ENCODE results near the gene COX7A1. TPM values are rescaled to one million over a fixed set of nuclear protein-coding genes. Genes with fewer than 3 reads are reported as not detected.
A peak's percentile ranks its signal among the peaks of the same experiment; 100 is the strongest.
"Not testable (repeated sequence)": the region's sequence is repeated elsewhere in the genome, so short reads cannot be mapped to it uniquely, and the experiment has no call there.

Gene COX7A1
- total and polyA plus RNA-seq, 2 experiments from 2014 or later = 6.5 TPM; not detected in 1

GRCh38 chr19:36182612-36183244 lies 30.5 kb upstream of the COX7A1 start:
- no peaks in the 10 kb centered on the region for H3K27me3 ChIP-seq
- no peaks in the 10 kb centered on the region for H3K4me1 ChIP-seq (ENCODE audit: low read depth)
- H3K9me3 ChIP-seq (ENCODE audit: low read depth) = no peaks in the 10 kb centered on the region
- peak; percentile 3 to 33 for DNase-seq (ENCODE audit: low read depth in 1 of 2, low spot score in 1 of 2)
- no peak overlapping the region for H3K4me3 ChIP-seq
- TF ChIP-seq CTCF (IDR thresholded peaks at IDR 0.05; ENCODE audit: low read depth, low read length) = no peak
- peak overlapping the region; percentile 83 for H3K27ac ChIP-seq
- no peaks in the 10 kb centered on the region for H3K36me3 ChIP-seq

GRCh38 chr19:36179077-36179476 lies 26.8 kb upstream of the COX7A1 start:
- H3K4me3 ChIP-seq; H3K27ac ChIP-seq; H3K27me3 ChIP-seq; H3K36me3 ChIP-seq; H3K4me1 ChIP-seq (ENCODE audit: low read depth); DNase-seq (ENCODE audit: low read depth in 1 of 2, low spot score in 1 of 2); H3K9me3 ChIP-seq (ENCODE audit: low read depth): not testable (repeated sequence)

- H3K9me3 ChIP-seq (ENCODE audit: low read depth); H3K27me3 ChIP-seq; H3K4me1 ChIP-seq (ENCODE audit: low read depth); H3K36me3 ChIP-seq; H3K4me3 ChIP-seq; H3K27ac ChIP-seq: not testable (repeated sequence)
- peak in 1 of 2 donors; percentile 30 for DNase-seq (ENCODE audit: low read depth in 1 of 2, low spot score in 1 of 2)
Measured at GRCh38 chr19:36173846-36174245, 21.6 kb upstream of the COX7A1 start.

- no peak overlapping the region for H3K4me3 ChIP-seq
- H3K9me3 ChIP-seq (ENCODE audit: low read depth) = no peaks in the 10 kb centered on the region
- no peak for DNase-seq (ENCODE audit: low read depth in 1 of 2, low spot score in 1 of 2)
- no peak for TF ChIP-seq CTCF (IDR thresholded peaks at IDR 0.05; ENCODE audit: low read depth, low read length)
- H3K27me3 ChIP-seq = no peaks in the 10 kb centered on the region
- H3K4me1 ChIP-seq (ENCODE audit: low read depth) = no peaks in the 10 kb centered on the region
- no peaks in the 10 kb centered on the region for H3K36me3 ChIP-seq
- no peak overlapping the region for H3K27ac ChIP-seq
Measured at GRCh38 chr19:36172852-36173251, 20.6 kb upstream of the COX7A1 start.

- H3K27me3 ChIP-seq = no peaks in the 10 kb centered on the region
- no peaks in the 10 kb centered on the region for H3K4me1 ChIP-seq (ENCODE audit: low read depth)
- H3K9me3 ChIP-seq (ENCODE audit: low read depth) = no peaks in the 10 kb centered on the region
- DNase-seq (ENCODE audit: low read depth in 1 of 2, low spot score in 1 of 2) = peak in 1 of 2 donors; percentile 13
- no peaks in the 10 kb centered on the region for H3K36me3 ChIP-seq
- H3K4me3 ChIP-seq = no peak overlapping the region
- TF ChIP-seq CTCF (IDR thresholded peaks at IDR 0.05; ENCODE audit: low read depth, low read length) = no peak
- peak overlapping the region; percentile 48 for H3K27ac ChIP-seq
Measured at GRCh38 chr19:36169084-36169760, 17.0 kb upstream of the COX7A1 start.

GRCh38 chr19:36163813-36164212 lies 11.6 kb upstream of the COX7A1 start:
- H3K27me3 ChIP-seq = no peaks in the 10 kb centered on the region
- no peaks in the 10 kb centered on the region for H3K4me1 ChIP-seq (ENCODE audit: low read depth)
- H3K27ac ChIP-seq = no peak overlapping the region
- no peaks in the 10 kb centered on the region for H3K36me3 ChIP-seq
- H3K4me3 ChIP-seq = no peak overlapping the region
- TF ChIP-seq CTCF (IDR thresholded peaks at IDR 0.05; ENCODE audit: low read depth, low read length) = no peak
- H3K9me3 ChIP-seq (ENCODE audit: low read depth) = no peaks in the 10 kb centered on the region
- DNase-seq (ENCODE audit: low read depth in 1 of 2, low spot score in 1 of 2) = no peak
